AG04449 (cell line): Measurements from ENCODE around the gene CRELD2.
A peak's percentile ranks its signal among the peaks of the same experiment; 100 is the strongest.

ENCODE experiments used
- CTCF ChIA-PET: fragments of 350-600 bp; formaldehyde crosslinking; extraction: SDS; loops from one replicate; lab custom pipeline; 2021; ENCODE audit warnings: antibody characterized with exemption; lab: Yijun Ruan, JAX
- POLR2A ChIA-PET: fragments of 400-600, 350-600 bp; formaldehyde crosslinking; extraction: SDS; loops from one replicate; lab custom pipeline; 2020; ENCODE audit warnings: antibody characterized with exemption, inconsistent platforms; lab: Yijun Ruan, JAX
- DNase-seq: peaks from one replicate; pipeline ENCODE4 v3.0.0-alpha.2; 2010; ENCODE audit warnings: low read depth, low spot score
- H3K4me3 ChIP-seq: 2 replicates; pipeline ENCODE4 v1.5.1; 2011; ENCODE audit warnings: low read depth, mild to moderate bottlenecking, control low read depth, low read length
- TF ChIP-seq, protein P1 (sequence below): IDR thresholded peaks from one replicate; pipeline ENCODE4 v1.5.1; 2011; ENCODE audit warnings: mild to moderate bottlenecking, moderate library complexity, low read length, control low read depth, inconsistent platforms; ENCODE audit not compliant: insufficient read depth; ENCODE audit errors: missing control alignments

The CRELD2 gene

DNA sequence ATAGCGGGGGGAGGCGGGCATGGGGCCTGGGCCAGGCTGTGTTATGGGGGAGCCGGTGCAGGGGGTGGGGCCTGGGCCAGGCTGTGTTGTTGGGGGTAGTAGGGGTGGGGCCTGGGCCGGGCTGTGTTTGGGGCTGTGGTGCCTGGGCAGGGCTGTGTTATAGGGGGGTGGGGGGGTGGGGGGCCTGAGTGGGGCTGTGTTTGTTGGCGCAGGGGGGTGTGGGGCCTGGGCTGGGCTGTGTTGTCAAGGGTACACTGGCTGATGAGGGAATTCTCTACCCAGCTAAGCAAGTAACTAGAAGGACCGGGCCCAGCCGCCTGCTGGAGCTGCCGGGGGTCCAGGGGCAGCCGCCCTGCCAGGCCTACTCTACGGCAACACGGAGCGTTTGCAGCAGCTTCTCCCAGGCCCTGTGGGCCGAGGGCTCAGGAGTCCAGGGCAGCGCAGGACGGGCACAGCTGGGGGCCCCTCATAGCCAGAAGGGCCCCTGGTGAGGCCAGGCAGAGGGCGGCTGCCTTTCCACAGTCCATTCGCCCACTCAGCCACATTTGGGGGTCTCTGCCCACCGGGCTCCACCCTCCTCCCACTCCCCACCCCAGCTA is 32.1 kb downstream of the CRELD2 start:
- no peak overlapping the region for H3K4me3 ChIP-seq
- TF ChIP-seq, protein P1, sequence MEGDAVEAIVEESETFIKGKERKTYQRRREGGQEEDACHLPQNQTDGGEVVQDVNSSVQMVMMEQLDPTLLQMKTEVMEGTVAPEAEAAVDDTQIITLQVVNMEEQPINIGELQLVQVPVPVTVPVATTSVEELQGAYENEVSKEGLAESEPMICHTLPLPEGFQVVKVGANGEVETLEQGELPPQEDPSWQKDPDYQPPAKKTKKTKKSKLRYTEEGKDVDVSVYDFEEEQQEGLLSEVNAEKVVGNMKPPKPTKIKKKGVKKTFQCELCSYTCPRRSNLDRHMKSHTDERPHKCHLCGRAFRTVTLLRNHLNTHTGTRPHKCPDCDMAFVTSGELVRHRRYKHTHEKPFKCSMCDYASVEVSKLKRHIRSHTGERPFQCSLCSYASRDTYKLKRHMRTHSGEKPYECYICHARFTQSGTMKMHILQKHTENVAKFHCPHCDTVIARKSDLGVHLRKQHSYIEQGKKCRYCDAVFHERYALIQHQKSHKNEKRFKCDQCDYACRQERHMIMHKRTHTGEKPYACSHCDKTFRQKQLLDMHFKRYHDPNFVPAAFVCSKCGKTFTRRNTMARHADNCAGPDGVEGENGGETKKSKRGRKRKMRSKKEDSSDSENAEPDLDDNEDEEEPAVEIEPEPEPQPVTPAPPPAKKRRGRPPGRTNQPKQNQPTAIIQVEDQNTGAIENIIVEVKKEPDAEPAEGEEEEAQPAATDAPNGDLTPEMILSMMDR: no peak
- CTCF ChIA-PET: interaction anchor here (1.8 to 2.1 kb wide), 2 partner anchors 20 to 80 kb away, joined by 8 read pairs; no protein-coding TSS in a partner anchor
- POLR2A ChIA-PET: no interaction called here
- DNase-seq: no peak

DNA sequence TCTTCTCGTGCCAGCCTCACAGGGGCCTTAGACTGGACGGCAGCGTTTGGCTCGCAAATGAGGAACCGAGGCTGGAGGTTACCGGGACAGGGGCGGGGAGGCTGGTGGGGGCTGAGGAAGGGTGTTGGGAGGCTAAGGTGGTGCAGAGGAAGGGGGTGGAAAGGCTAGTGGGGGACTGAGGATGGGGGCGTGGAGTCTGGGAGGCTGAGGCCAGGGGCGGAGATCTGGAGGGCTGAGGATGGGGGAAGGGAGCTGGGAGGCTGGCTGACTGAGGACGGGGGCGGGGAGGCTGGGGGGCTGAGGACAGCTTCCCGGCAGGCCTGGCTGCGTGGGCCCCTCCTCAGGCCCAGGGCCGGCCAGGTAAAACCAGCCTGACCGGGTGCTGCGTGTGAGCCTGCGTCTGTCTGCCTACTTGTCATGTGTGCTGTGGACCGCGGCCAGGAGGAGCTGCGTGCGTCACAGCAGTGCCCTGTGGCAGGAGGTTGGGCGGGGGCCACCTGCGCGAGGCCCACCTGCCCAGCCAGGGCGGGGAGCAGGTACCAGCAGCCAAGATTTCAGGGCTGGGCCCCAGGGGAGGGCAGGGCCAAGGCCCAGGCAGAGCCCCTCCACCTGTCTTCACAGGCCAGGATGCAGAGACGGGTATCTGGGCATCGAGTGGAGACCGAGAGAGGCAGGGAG is 32.7 kb downstream of the CRELD2 start:
- CTCF ChIA-PET: interaction anchor here (1.1 to 2.1 kb wide), 3 partner anchors 21 to 79 kb away, joined by 3 to 8 read pairs (median 8); no protein-coding TSS in a partner anchor
- TF ChIP-seq, protein P1: no peak
- no peak overlapping the region for H3K4me3 ChIP-seq
- DNase-seq: no peak
- POLR2A ChIA-PET: interaction anchor here (1.4 to 2.0 kb wide), 2 partner anchors 11 to 15 kb away, joined by 6 to 21 read pairs; partner anchors contain the start of gene PIM3

DNA sequence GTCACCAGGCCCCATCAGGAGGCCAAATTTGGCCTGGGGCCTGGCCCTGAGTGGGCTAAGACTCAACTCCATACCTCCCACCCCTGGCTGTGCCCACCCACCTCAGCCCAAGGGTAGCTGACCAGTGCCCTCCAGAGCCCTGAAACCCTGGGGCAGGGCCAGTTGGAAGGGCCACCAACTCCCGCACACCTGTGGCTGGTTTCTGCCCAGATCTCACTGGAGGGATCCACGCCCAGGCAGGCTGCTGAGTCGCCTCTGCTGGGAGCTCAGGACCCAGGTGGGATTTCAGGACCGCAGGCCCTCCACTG is 33.2 kb downstream of the CRELD2 start:
- no peak for DNase-seq
- POLR2A ChIA-PET: interaction anchor here (1.1 to 2.0 kb wide), 3 partner anchors 11 to 19 kb away, joined by 6 to 21 read pairs (median 7); partner anchors contain the start of gene PIM3

DNA sequence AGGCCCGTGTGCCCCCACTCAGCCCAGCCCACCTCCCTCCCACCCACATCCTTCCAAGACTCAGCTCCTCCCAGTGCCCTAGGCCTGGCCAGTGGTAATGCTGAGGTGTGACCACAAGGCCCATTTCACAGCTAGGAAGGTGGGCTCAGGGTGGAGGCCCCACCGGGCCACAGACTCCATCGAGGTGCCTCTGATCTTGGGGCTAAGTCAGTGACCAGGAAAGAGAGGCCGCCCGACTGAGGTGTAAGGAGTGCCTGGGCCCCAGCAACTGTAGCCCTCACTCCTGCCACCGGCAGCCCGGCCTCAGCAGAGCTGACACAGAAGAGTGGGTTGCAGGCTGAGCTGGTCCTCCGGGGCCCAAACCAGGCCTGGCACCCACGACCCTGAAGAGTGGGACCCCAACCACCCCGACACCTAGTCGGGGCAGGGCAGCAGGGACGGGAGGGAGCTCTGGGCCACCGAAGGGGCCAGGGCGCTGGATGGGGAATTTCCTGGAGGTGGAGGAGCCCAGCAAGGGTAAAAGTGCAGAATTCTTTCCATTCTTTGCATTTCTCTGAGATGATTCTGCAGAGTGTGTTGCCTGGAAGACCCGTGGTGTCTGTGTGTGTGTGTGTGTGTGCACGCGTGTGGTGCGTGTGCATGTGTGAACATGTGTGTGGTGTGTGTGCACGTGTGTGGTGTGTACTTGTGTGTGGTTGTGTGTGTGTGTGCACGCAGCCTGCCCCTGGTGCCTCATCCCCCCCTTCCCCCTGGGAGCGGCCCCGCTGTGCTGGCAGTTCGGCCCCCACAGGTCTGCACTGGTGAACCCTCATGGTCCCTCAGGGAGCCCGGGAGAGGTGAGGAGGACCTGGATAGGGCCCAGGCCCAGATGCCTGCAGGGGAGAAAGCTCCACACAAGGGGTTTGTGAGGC is 33.8 kb downstream of the CRELD2 start:
- peak; percentile 54 for DNase-seq
- POLR2A ChIA-PET: interaction anchor here (1.1 to 2.0 kb wide), 3 partner anchors 10 to 18 kb away, joined by 6 to 21 read pairs (median 7); partner anchors contain the start of gene PIM3
- TF ChIP-seq, protein P1: no peak
- CTCF ChIA-PET: interaction anchor here (1.1 to 2.1 kb wide), 5 partner anchors 16 to 78 kb away, joined by 3 to 8 read pairs (median 4); no protein-coding TSS in a partner anchor
- H3K4me3 ChIP-seq: no peak overlapping the region; the same call in 1 of the 2 replicates

More for the DNA sequence above, 33.2 kb downstream of the CRELD2 start:
- H3K4me3 ChIP-seq: no peak overlapping the region
- CTCF ChIA-PET: interaction anchor here (1.1 to 2.1 kb wide), 3 partner anchors 21 to 79 kb away, joined by 3 to 8 read pairs (median 8); no protein-coding TSS in a partner anchor
- TF ChIP-seq, protein P1: no peak

DNA sequence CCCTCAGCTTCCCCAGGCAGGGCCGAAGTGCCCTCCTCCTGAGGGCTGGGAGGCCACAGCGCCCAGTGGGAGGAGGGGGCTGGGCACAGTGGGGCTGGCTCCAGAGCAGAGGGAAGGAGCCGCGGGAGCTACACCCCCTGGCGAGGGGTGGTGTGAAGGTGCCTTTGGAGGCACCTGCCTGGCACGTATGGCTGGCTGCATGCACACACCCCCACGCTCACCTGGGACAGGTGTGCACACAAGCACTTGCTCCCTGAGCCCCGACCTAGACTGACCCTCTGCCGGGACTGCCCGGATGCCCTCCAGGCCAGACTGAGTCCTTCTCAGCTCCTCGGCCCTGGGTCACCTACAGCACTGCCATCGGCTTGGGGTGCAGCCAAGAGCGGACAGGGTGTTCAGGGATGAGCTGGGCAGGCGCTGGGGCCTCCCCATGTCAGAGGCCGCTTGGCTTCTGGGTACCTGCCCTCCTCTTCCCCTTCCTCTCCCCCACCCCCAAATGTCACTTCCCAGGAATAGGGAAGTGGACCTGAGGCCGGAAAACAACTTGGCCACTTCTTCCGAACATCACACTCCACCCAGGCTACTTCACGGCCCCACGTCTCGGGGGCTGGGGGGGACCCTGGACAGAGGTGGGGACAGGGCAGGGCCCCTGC is 34.7 kb downstream of the CRELD2 start:
- DNase-seq: no peak
- ChIA-PET CTCF (interaction anchor here (1.1 to 2.1 kb wide), 3 partner anchors 15 to 40 kb away, joined by 3 to 8 read pairs (median 4); no protein-coding TSS in a partner anchor), POLR2A (interaction anchor here (2.0 kb wide), 1 partner anchor 9 kb away, joined by 21 read pairs; the partner anchor contains the start of gene PIM3)
- TF ChIP-seq, protein P1: no peak
- H3K4me3 ChIP-seq: no peak overlapping the region
